GM20000 (cell line): ENCODE data around the gene DNMT1.
A peak's percentile ranks its signal among the peaks of the same experiment; 100 is the strongest.
"Not testable (repeated sequence)": the region's sequence is repeated elsewhere in the genome, so short reads cannot be mapped to it uniquely, and the experiment has no call there.

Experiments
- DNase-seq: peaks from one replicate; pipeline ENCODE4 v3.0.0; 2012; ENCODE audit warnings: low spot score
- CTCF ChIP-seq: IDR thresholded peaks from 2 replicates; pipeline ENCODE4 v1.5.1; 2012; ENCODE audit warnings: mild to moderate bottlenecking, control low read depth; ENCODE audit errors: extremely low read depth, missing control alignments

DNMT1 gene

GRCh38 chr19:10205636-10206035 lies 10.9 kb upstream of the DNMT1 start:
- TF ChIP-seq CTCF, result no peak
- no peak for DNase-seq

GRCh38 chr19:10203686-10204085 lies 8.9 kb upstream of the DNMT1 start:
- DNase-seq, result no peak
- no peak for TF ChIP-seq CTCF

GRCh38 chr19:10201176-10201575 lies 6.4 kb upstream of the DNMT1 start:
- DNase-seq, result no peak
- no peak for TF ChIP-seq CTCF

GRCh38 chr19:10200101-10200500 lies 5.3 kb upstream of the DNMT1 start:
- DNase-seq, result not testable (repeated sequence)

- DNase-seq, result peak; percentile 25
Measured at GRCh38 chr19:10198889-10199644, 4.3 kb upstream of the DNMT1 start.

GRCh38 chr19:10195199-10195519 lies 406 bp upstream of the DNMT1 start:
- TF ChIP-seq CTCF, result no peak
- no peak for DNase-seq

GRCh38 chr19:10193790-10194499 lies 808 bp downstream of the DNMT1 start:
- no peak for TF ChIP-seq CTCF
- DNase-seq, result peak; percentile 43

- TF ChIP-seq CTCF, result no peak
- DNase-seq, result no peak
Measured at GRCh38 chr19:10192922-10193321, 1.8 kb downstream of the DNMT1 start.
